ENCODE measurements around the gene STAB2. TPM values are rescaled to one million over a fixed set of nuclear protein-coding genes. Genes with fewer than 3 reads are reported as not detected.

Gene STAB2
- total RNA-seq, 6 experiments from 2014 or later = 5.5 to 32.2 (median 18.5) TPM

DNA sequence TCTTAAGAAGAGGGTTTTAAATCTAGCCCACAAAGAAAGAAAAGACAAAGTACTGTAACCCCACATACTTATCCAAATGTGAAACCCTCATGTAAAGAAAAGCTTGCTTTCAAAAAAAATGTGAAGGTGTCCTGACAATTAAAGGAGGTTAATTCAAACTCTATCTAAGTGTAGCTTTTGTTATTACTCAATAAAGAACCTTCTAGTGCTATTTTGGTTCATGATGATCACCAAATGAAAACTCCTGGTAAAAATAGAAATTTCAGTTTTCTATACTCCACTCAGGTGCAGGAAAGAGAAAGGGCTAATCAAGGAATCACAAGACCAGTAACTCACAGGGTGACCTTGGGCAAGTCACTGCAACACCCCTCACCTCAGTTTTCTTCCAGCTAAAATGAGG is 1.6 kb downstream of the STAB2 start:
- Histone ChIP-seq H3K4me1 (no peaks in the 10 kb centered on the region), H3K9me3 (no peaks in the 10 kb centered on the region), H3K27ac (no peak overlapping the region), H3K27me3 (no peaks in the 10 kb centered on the region), H3K4me3 (peak overlapping the region in 1 of 3 donors; percentile 29), H3K36me3 (no peaks in the 10 kb centered on the region)
- DNase-seq = no peak
- no peak for TF ChIP-seq POLR2A (IDR thresholded peaks at IDR 0.05)
- intact Hi-C loops (cut with DNase I) = no loop called here
- ATAC-seq = no peak

DNA sequence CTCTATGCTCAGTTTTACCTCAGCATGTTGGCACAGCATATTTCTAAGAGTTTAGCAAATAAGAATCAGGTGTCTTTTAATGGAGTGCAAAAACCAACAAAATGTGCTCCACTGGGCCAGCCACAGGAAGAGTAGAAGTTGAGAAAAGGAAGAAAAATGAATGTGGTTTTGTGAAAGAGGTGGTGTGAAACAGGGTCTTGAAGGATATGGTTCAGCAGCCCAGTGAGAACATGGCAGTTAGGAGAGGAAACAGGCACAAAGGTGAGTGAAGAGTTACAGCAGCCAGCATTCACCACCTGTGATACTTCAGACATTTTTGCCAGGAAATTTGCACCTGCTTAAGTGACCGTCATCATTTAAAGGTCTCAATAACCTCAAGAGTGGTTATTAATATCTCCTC is 2.4 kb downstream of the STAB2 start:
- Histone ChIP-seq H3K27me3 (no peaks in the 10 kb centered on the region), H3K27ac (no peak overlapping the region), H3K9me3 (no peaks in the 10 kb centered on the region), H3K4me3 (no peak overlapping the region), H3K36me3 (no peaks in the 10 kb centered on the region), H3K4me1 (no peaks in the 10 kb centered on the region)
- TF ChIP-seq POLR2A (IDR thresholded peaks at IDR 0.05) = no peak
- TF ChIP-seq, protein P1, sequence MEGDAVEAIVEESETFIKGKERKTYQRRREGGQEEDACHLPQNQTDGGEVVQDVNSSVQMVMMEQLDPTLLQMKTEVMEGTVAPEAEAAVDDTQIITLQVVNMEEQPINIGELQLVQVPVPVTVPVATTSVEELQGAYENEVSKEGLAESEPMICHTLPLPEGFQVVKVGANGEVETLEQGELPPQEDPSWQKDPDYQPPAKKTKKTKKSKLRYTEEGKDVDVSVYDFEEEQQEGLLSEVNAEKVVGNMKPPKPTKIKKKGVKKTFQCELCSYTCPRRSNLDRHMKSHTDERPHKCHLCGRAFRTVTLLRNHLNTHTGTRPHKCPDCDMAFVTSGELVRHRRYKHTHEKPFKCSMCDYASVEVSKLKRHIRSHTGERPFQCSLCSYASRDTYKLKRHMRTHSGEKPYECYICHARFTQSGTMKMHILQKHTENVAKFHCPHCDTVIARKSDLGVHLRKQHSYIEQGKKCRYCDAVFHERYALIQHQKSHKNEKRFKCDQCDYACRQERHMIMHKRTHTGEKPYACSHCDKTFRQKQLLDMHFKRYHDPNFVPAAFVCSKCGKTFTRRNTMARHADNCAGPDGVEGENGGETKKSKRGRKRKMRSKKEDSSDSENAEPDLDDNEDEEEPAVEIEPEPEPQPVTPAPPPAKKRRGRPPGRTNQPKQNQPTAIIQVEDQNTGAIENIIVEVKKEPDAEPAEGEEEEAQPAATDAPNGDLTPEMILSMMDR (IDR thresholded peaks at IDR 0.05) = no peak
- 29% methylated on average over 1 of the region's 1 CpG for WGBS (ENCODE audit: insufficient coverage, low coverage, low lambda C conversion rate, missing lambda C conversion rate)
- ATAC-seq (no peak), DNase-seq (no peak)
- intact Hi-C loops (cut with DNase I) = no loop called here

DNA sequence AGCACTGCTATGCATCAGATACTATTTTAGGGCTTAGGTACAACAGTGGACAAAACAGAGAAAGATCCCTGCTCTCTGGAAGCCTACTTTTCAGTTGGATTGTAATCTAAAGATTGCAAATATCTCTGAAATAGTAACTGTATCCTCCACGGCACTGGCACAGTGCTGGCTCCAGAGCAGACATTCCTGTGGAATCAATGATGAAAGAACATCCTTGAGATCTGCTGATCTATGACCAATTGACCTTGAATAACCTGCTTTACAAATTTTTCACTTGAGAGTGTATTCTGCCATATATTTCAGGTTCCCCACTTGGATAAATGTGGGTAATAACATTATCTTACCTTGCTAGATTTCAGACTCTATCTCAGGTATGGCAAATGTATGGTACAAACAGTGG is 3.2 kb downstream of the STAB2 start:
- TF ChIP-seq POLR2A (IDR thresholded peaks at IDR 0.05) = no peak
- TF ChIP-seq, protein P1 (IDR thresholded peaks at IDR 0.05) = no peak
- WGBS (ENCODE audit: insufficient coverage, low coverage, low lambda C conversion rate, missing lambda C conversion rate) = 38% methylated on average over 1 of the region's 1 CpG

DNA sequence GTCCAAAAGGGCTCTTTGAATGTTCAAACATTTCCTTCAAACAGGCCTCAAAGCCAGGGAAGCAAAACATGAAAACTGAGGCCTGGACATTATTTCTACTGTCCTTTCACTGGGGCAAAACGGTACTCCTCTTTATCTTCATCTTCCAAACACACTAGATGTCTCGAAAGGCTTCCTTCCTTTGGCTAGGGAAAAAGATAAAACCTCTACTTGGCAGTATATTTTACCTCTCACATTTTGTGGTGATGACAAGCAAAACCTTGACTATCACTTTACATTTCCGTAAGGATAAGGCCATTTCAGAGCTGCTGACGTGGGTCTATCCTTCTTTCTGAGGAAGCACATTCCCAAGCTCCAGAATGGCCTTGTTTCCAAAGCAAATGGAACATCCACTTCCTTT is 9.9 kb downstream of the STAB2 start:
- intact Hi-C loops (cut with DNase I) = no loop called here
- no peaks in the 10 kb centered on the region for H3K36me3 ChIP-seq
- ATAC-seq = peak; percentile 57 to 70 (median 68)
- H3K9me3 ChIP-seq = no peaks in the 10 kb centered on the region
- H3K27me3 ChIP-seq = no peaks in the 10 kb centered on the region
- WGBS (ENCODE audit: insufficient coverage, low coverage, low lambda C conversion rate, missing lambda C conversion rate) = 41% methylated on average over 4 of the region's 4 CpGs
- DNase-seq = no peak
- no peak overlapping the region for H3K4me3 ChIP-seq
- H3K4me1 ChIP-seq = no peaks in the 10 kb centered on the region
- TF ChIP-seq, protein P1 (IDR thresholded peaks at IDR 0.05) = no peak
- no peak for TF ChIP-seq POLR2A (IDR thresholded peaks at IDR 0.05)
- H3K27ac ChIP-seq = no peak overlapping the region

More for the DNA sequence above, 3.2 kb downstream of the STAB2 start:
- Histone ChIP-seq H3K36me3 (no peaks in the 10 kb centered on the region), H3K27ac (no peak overlapping the region), H3K27me3 (no peaks in the 10 kb centered on the region), H3K4me3 (no peak overlapping the region), H3K4me1 (no peaks in the 10 kb centered on the region), H3K9me3 (no peaks in the 10 kb centered on the region)
- no peak for ATAC-seq
- intact Hi-C loops (cut with DNase I) = no loop called here
- DNase-seq = no peak

DNA sequence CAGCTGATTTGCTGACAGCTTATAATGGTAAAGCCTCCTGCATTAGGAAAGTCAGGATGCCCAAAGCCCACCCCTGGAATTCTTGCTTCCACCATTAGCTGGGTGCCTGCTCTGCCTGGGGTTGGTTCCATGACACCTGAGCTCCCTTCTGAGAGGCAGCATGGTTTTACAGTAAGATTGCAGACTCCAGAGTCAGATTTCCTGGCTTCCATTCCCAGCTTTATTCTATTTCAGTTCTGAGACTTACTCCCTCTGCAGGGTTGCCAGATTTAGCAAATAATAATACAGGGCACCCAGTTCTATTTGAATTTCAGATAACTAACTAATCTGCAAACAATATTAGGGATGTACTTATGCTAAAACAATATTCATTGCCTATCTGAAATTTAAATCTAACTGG is 12.2 kb downstream of the STAB2 start:
- no peak for DNase-seq
- no peak for ATAC-seq
- TF ChIP-seq, protein P1 (IDR thresholded peaks at IDR 0.05) = no peak
- intact Hi-C loops (cut with DNase I) = no loop called here
- no peaks in the 10 kb centered on the region for H3K4me1 ChIP-seq
- no peak overlapping the region for H3K4me3 ChIP-seq
- H3K36me3 ChIP-seq = no peaks in the 10 kb centered on the region
- no peaks in the 10 kb centered on the region for H3K9me3 ChIP-seq
- H3K27me3 ChIP-seq = no peaks in the 10 kb centered on the region
- H3K27ac ChIP-seq = no peak overlapping the region

Measured in right lobe of liver (tissue), 6 donors.